Natural killer cell (primary cell): ENCODE measurements around the gene ZNF184. TPM values are rescaled to one million over a fixed set of nuclear protein-coding genes. Genes with fewer than 3 reads are reported as not detected.

Source experiments
- ATAC-seq, 3 donors: fragments of 150-1000 bp in 2 of 3; fragments of 200-7000 bp in 1 of 3; cut with Tn5 transposase; 1 replicate in 1 of 3; 2 replicates in 2 of 3; pipeline ENCODE4 v1.10.0; 2021; ENCODE audit warnings: mild to moderate bottlenecking in 2 of 3, moderate library complexity in 2 of 3
- DNase-seq, 2 donors: peaks; one replicate each; pipeline versions ENCODE4 v3.0.0 to v3.0.0-alpha.2; 2013 to 2021; ENCODE audit warnings: mixed read lengths in 1 of 2
- H3K27ac ChIP-seq: one replicate; pipeline ENCODE4 v1.5.1; 2013; ENCODE audit warnings: mild to moderate bottlenecking, low read length
- H3K27me3 ChIP-seq: one replicate; pipeline ENCODE4 v1.6.1; 2013; ENCODE audit warnings: low read length; ENCODE audit not compliant: control insufficient read depth, insufficient read depth
- H3K36me3 ChIP-seq: one replicate; pipeline ENCODE4 v1.6.1; 2013; ENCODE audit warnings: low read length; ENCODE audit not compliant: control insufficient read depth, insufficient read depth
- H3K4me1 ChIP-seq: one replicate; pipeline ENCODE4 v1.6.1; 2013; ENCODE audit warnings: low read length; ENCODE audit not compliant: control insufficient read depth, insufficient read depth
- H3K4me3 ChIP-seq: one replicate; pipeline ENCODE4 v1.5.1; 2013; ENCODE audit warnings: low read length
- H3K9me3 ChIP-seq: one replicate; pipeline ENCODE4 v1.6.1; 2013; ENCODE audit warnings: low read length; ENCODE audit not compliant: control insufficient read depth, insufficient read depth
- H3K27ac Mint-ChIP-seq, 2 donors: one replicate each; pipeline ENCODE4 v1.8.0; 2022; ENCODE audit warnings: mild to moderate bottlenecking in 2 of 2, mixed read lengths in 2 of 2, moderate library complexity in 1 of 2
- H3K27me3 Mint-ChIP-seq, 2 donors: one replicate each; pipeline ENCODE4 v1.8.0; 2022; ENCODE audit warnings: low read depth in 2 of 2, mixed read lengths in 2 of 2
- H3K36me3 Mint-ChIP-seq: one replicate; pipeline ENCODE4 v1.8.0; 2022; ENCODE audit warnings: mixed read lengths
- H3K4me1 Mint-ChIP-seq, 2 donors: one replicate each; pipeline ENCODE4 v1.8.0; 2022; ENCODE audit warnings: mixed read lengths in 2 of 2
- H3K4me3 Mint-ChIP-seq: one replicate; pipeline ENCODE4 v1.8.0; 2022; ENCODE audit warnings: mild to moderate bottlenecking, moderate library complexity, mixed read lengths
- H3K9me3 Mint-ChIP-seq, 2 donors: one replicate each; pipeline ENCODE4 v1.8.0; 2022; ENCODE audit warnings: mixed read lengths in 2 of 2
- CTCF ChIP-seq: fragments of 200-600 bp; IDR thresholded peaks from one replicate; pipeline ENCODE4 v1.8.0; 2022; ENCODE audit warnings: antibody characterized with exemption
- WGBS: methylation state at CpG from one replicate; pipeline ENCODE4 v1.1.7; 2013; ENCODE audit warnings: missing lambda C conversion rate; ENCODE audit not compliant: insufficient coverage; 5-methylcytosine and 5-hydroxymethylcytosine counted together
- intact Hi-C: fragments of 100-400 bp; cut with micrococcal nuclease; formaldehyde crosslinking; loops from one replicate; pipeline ENCODE4 v1.14.2; 2022
- total RNA-seq, 4 donors: library from RNA; stranded (reverse); fragments of 120-200 nt in 1 of 4; gene quantifications; one replicate each; pipeline versions ENCODE4 v1.2.3 to v1.2.4, GENCODE V29; 2013 to 2022

The ZNF184 gene
- total RNA-seq, 3 donors from 2014 or later (not counting 1 experiment from before 2014, with no cell fraction given) = 12.8 to 21.7 (median 16.2) TPM

- no peaks in the 10 kb centered on the region for H3K36me3 ChIP-seq
- H3K4me1 ChIP-seq = no peaks in the 10 kb centered on the region
- ATAC-seq (no peak), DNase-seq (no peak)
- no peaks in the 10 kb centered on the region for H3K36me3 Mint-ChIP-seq
- H3K4me3 ChIP-seq = no peak overlapping the region
- H3K27ac ChIP-seq = no peak overlapping the region
- intact Hi-C loops = no loop called here
- no peaks in the 10 kb centered on the region for H3K9me3 Mint-ChIP-seq
- H3K4me1 Mint-ChIP-seq = no peaks in the 10 kb centered on the region
- H3K27ac Mint-ChIP-seq = no peak overlapping the region
- H3K27me3 Mint-ChIP-seq = peaks cover 24 to 30% of the 10 kb centered on the region in 2 donors
- no peaks in the 10 kb centered on the region for H3K27me3 ChIP-seq
- TF ChIP-seq CTCF = no peak
- H3K9me3 ChIP-seq = peaks cover 5% of the 10 kb centered on the region
- H3K4me3 Mint-ChIP-seq = no peak overlapping the region
Observed at GRCh38 chr6:27419363-27419762, 53.5 kb downstream of the ZNF184 start.

- H3K27ac ChIP-seq = no peak overlapping the region
- Mint-ChIP-seq H3K4me1 (no peaks in the 10 kb centered on the region), H3K27ac (no peak overlapping the region), H3K27me3 (peaks cover 20 to 23% of the 10 kb centered on the region in 2 donors), H3K4me3 (no peak overlapping the region), H3K36me3 (no peaks in the 10 kb centered on the region), H3K9me3 (no peaks in the 10 kb centered on the region)
- DNase-seq (no peak), ATAC-seq (no peak)
- no peaks in the 10 kb centered on the region for H3K36me3 ChIP-seq
- 100% methylated on average over 1 of the region's 2 CpGs for WGBS
- no peaks in the 10 kb centered on the region for H3K9me3 ChIP-seq
- TF ChIP-seq CTCF = no peak
- no peaks in the 10 kb centered on the region for H3K4me1 ChIP-seq
- no peak overlapping the region for H3K4me3 ChIP-seq
- intact Hi-C loops = no loop called here
- H3K27me3 ChIP-seq = no peaks in the 10 kb centered on the region
Observed at GRCh38 chr6:27415898-27416297, 57.0 kb downstream of the ZNF184 start.

- Mint-ChIP-seq H3K27ac (no peak overlapping the region), H3K9me3 (no peaks in the 10 kb centered on the region)
Observed at GRCh38 chr6:27414996-27415395, 57.9 kb downstream of the ZNF184 start.

More at GRCh38 chr6:27414996-27415395, 57.9 kb downstream of the ZNF184 start:
- no peaks in the 10 kb centered on the region for H3K36me3 Mint-ChIP-seq
- no CpG with 5 or more reads among the region's 1 CpG for WGBS
- H3K4me3 Mint-ChIP-seq = no peak overlapping the region
- no peak overlapping the region for H3K27ac ChIP-seq
- DNase-seq (no peak), ATAC-seq (no peak)
- no peaks in the 10 kb centered on the region for H3K27me3 ChIP-seq
- intact Hi-C loops = no loop called here
- no peak for TF ChIP-seq CTCF
- H3K9me3 ChIP-seq = no peaks in the 10 kb centered on the region
- no peaks in the 10 kb centered on the region for H3K36me3 ChIP-seq
- H3K27me3 Mint-ChIP-seq = peaks cover 11 to 16% of the 10 kb centered on the region in 2 donors
- no peaks in the 10 kb centered on the region for H3K4me1 ChIP-seq
- H3K4me3 ChIP-seq = no peak overlapping the region
- no peaks in the 10 kb centered on the region for H3K4me1 Mint-ChIP-seq
